Measurements from ENCODE around the gene SIPA1L3.
A peak's percentile ranks its signal among the peaks of the same experiment; 100 is the strongest.

The SIPA1L3 gene

DNA sequence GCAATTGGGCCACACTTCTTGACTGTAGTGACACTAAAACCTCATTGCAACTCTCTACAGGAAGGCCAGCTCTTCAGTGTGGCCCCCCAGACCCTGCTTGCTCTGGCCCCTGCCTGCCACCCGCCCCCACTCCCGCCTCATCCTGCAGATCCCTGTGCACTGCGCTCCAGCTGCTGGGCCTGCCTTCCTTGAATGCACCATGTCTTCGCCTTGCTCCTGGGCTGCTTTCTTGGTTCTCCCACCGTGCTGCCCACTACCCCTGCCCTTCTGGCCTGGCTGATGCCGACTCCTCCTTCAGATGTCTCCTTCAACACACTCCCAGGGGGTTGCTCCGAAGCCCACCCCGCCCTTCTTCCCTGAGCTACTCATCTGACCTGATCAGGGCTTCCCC lies 98.2 kb downstream of the SIPA1L3 start:
- no peaks in the 10 kb centered on the region; the same call in 1 of the 2 replicates for H3K9me3 ChIP-seq (ENCODE audit: control insufficient read depth, insufficient read depth, low read depth, low read length)
- POLR2A ChIA-PET: interaction anchor here (1.0 to 3.3 kb wide), 8 partner anchors 10 to 259 kb away, joined by 3 to 38 read pairs (median 4); partner anchors contain the start of genes SIPA1L3, SPINT2, WDR87 and ZNF573
- peaks cover 29% of the 10 kb centered on the region for H3K4me1 ChIP-seq (ENCODE audit: control insufficient read depth, insufficient read depth, low read length)
- no peak overlapping the region for H3K4me3 ChIP-seq (ENCODE audit: low read depth, low read length)
- peak overlapping the region; percentile 85 for H3K27ac ChIP-seq (ENCODE audit: extremely low read depth, low read depth, low read length)
- CTCF ChIA-PET: interaction anchor here (0.6 to 1.5 kb wide), 4 partner anchors 24 to 129 kb away, joined by 3 to 8 read pairs (median 4); no protein-coding TSS in a partner anchor
- H3K36me3 ChIP-seq (ENCODE audit: control insufficient read depth in 2 of 2, insufficient read depth in 1 of 2, low read length in 2 of 2): no peaks in the 10 kb centered on the region; a peak in 1 of 3 replicates
- TF ChIP-seq BCL11A (tag by site-specific recombination; IDR thresholded peaks at IDR 0.05; ENCODE audit: low read depth) (no peak), SP3 (tag by site-specific recombination; IDR thresholded peaks at IDR 0.05) (no peak), ZNF23 (tag by site-specific recombination; IDR thresholded peaks at IDR 0.05; ENCODE audit: borderline replicate concordance) (no peak), ZFP3 (tag by site-specific recombination; IDR thresholded peaks at IDR 0.05; ENCODE audit: low read depth) (no peak), ZNF529 (tag by site-specific recombination; IDR thresholded peaks at IDR 0.05; ENCODE audit: insufficient replicate concordance) (no peak), ZNF2 (tag by site-specific recombination; IDR thresholded peaks at IDR 0.05) (no peak), ZNF391 (tag by site-specific recombination; IDR thresholded peaks at IDR 0.05; ENCODE audit: borderline replicate concordance, low read depth) (no peak), GLIS1 (tag by site-specific recombination; IDR thresholded peaks at IDR 0.05) (no peak), ZNF404 (tag by site-specific recombination; IDR thresholded peaks at IDR 0.05) (no peak), ZNF426 (tag by site-specific recombination; IDR thresholded peaks at IDR 0.05) (no peak), ZFHX2 (tag by site-specific recombination; conservative IDR thresholded peaks at IDR 0.05) (peak; percentile 83), GLI2 (tag by site-specific recombination; IDR thresholded peaks at IDR 0.05; ENCODE audit: borderline replicate concordance, low read depth) (no peak), ZNF548 (tag by site-specific recombination; IDR thresholded peaks at IDR 0.05) (peak; percentile 98), ZNF585B (tag by site-specific recombination; IDR thresholded peaks at IDR 0.05) (no peak), ZNF792 (tag by site-specific recombination; IDR thresholded peaks at IDR 0.05) (peak; percentile 75; the same call in 1 of the 2 replicates), ZNF292 (tag by site-specific recombination; IDR thresholded peaks at IDR 0.05; ENCODE audit: borderline replicate concordance, low read depth) (no peak), ZNF175 (tag by site-specific recombination; IDR thresholded peaks at IDR 0.05) (0 out of 2 replicates have a peak, but pooled peaks have one; percentile 57), TRIM28 (IDR thresholded peaks at IDR 0.05; ENCODE audit: borderline replicate concordance, low read length) (no peak), ZNF302 (tag by site-specific recombination; IDR thresholded peaks at IDR 0.05; ENCODE audit: low read depth) (no peak), IKZF3 (tag by site-specific recombination; IDR thresholded peaks at IDR 0.05) (0 out of 2 replicates have a peak, but pooled peaks have one; percentile 7), ZNF169 (tag by site-specific recombination; IDR thresholded peaks at IDR 0.05) (0 out of 2 replicates have a peak, but pooled peaks have one; percentile 45), ZNF610 (tag by site-specific recombination; IDR thresholded peaks at IDR 0.05; ENCODE audit: borderline replicate concordance) (no peak), ZNF157 (tag by site-specific recombination; IDR thresholded peaks at IDR 0.05) (no peak), ZNF830 (tag by site-specific recombination; IDR thresholded peaks at IDR 0.05; ENCODE audit: low read depth) (no peak), RBAK (tag by site-specific recombination; IDR thresholded peaks at IDR 0.05) (no peak), ZNF10 (tag by site-specific recombination; IDR thresholded peaks at IDR 0.05) (0 out of 2 replicates have a peak, but pooled peaks have one; percentile 7), ZNF785 (tag by site-specific recombination; IDR thresholded peaks at IDR 0.05) (peak; percentile 76; the same call in 1 of the 2 replicates), ZNF626 (tag by site-specific recombination; IDR thresholded peaks at IDR 0.05) (no peak), ZNF76 (tag by site-specific recombination; IDR thresholded peaks at IDR 0.05; ENCODE audit: borderline replicate concordance, low read depth) (no peak)
- TF ChIP-seq, protein P1, sequence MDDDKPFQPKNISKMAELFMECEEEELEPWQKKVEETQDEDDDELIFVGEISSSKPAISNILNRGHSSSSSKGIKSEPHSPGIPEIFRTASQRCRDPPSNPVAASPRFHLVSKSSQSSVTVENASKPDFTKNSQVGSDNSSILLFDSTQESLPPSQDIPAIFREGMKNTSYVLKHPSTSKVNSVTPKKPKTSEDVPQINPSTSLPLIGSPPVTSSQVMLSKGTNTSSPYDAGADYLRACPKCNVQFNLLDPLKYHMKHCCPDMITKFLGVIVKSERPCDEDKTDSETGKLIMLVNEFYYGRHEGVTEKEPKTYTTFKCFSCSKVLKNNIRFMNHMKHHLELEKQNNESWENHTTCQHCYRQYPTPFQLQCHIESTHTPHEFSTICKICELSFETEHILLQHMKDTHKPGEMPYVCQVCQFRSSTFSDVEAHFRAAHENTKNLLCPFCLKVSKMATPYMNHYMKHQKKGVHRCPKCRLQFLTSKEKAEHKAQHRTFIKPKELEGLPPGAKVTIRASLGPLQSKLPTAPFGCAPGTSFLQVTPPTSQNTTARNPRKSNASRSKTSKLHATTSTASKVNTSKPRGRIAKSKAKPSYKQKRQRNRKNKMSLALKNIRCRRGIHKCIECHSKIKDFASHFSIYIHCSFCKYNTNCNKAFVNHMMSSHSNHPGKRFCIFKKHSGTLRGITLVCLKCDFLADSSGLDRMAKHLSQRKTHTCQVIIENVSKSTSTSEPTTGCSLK (tag by site-specific recombination; IDR thresholded peaks at IDR 0.05): no peak
- TF ChIP-seq, protein P2, sequence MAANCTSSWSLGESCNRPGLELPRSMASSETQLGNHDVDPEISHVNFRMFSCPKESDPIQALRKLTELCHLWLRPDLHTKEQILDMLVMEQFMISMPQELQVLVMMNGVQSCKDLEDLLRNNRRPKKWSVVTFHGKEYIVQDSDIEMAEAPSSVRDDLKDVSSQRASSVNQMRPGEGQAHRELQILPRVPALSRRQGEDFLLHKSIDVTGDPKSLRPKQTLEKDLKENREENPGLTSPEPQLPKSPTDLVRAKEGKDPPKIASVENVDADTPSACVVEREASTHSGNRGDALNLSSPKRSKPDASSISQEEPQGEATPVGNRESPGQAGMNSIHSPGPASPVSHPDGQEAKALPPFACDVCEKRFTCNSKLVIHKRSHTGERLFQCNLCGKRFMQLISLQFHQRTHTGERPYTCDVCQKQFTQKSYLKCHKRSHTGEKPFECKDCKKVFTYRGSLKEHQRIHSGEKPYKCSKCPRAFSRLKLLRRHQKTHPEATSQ (tag by site-specific recombination; IDR thresholded peaks at IDR 0.05): 0 out of 2 replicates have a peak, but pooled peaks have one; percentile 4
- TF ChIP-seq, protein P3, sequence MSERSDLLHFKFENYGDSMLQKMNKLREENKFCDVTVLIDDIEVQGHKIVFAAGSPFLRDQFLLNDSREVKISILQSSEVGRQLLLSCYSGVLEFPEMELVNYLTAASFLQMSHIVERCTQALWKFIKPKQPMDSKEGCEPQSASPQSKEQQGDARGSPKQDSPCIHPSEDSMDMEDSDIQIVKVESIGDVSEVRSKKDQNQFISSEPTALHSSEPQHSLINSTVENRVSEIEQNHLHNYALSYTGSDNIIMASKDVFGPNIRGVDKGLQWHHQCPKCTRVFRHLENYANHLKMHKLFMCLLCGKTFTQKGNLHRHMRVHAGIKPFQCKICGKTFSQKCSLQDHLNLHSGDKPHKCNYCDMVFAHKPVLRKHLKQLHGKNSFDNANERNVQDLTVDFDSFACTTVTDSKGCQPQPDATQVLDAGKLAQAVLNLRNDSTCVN (tag by site-specific recombination; optimal IDR thresholded peaks at IDR 0.05): peak; percentile 7
- TF ChIP-seq, protein P4, sequence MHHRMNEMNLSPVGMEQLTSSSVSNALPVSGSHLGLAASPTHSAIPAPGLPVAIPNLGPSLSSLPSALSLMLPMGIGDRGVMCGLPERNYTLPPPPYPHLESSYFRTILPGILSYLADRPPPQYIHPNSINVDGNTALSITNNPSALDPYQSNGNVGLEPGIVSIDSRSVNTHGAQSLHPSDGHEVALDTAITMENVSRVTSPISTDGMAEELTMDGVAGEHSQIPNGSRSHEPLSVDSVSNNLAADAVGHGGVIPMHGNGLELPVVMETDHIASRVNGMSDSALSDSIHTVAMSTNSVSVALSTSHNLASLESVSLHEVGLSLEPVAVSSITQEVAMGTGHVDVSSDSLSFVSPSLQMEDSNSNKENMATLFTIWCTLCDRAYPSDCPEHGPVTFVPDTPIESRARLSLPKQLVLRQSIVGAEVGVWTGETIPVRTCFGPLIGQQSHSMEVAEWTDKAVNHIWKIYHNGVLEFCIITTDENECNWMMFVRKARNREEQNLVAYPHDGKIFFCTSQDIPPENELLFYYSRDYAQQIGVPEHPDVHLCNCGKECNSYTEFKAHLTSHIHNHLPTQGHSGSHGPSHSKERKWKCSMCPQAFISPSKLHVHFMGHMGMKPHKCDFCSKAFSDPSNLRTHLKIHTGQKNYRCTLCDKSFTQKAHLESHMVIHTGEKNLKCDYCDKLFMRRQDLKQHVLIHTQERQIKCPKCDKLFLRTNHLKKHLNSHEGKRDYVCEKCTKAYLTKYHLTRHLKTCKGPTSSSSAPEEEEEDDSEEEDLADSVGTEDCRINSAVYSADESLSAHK (tag by site-specific recombination; IDR thresholded peaks at IDR 0.05): no peak
